GM12878 (cell line): ENCODE measurements around the gene EXOSC2. TPM values are rescaled to one million over a fixed set of nuclear protein-coding genes. Genes with fewer than 3 reads are reported as not detected.
A peak's percentile ranks its signal among the peaks of the same experiment; 100 is the strongest.

Experiments
- ATAC-seq: fragments of 200-7000 bp; cut with Tn5 transposase; 3 replicates; pipeline ENCODE4 v1.9.1; 2020; ENCODE audit warnings: mild to moderate bottlenecking, moderate library complexity
- Bru-seq: library from RNA; stranded (reverse); fragments of 400-500 nt; gene quantifications from one replicate; lab custom pipeline; 2021; lab: Mats Ljungman, UMichigan
- BruChase-seq, 2 experiments: library from RNA; stranded (reverse); fragments of 400-500 nt; gene quantifications; one replicate each; lab custom pipeline; 2021; lab: Mats Ljungman, UMichigan
- BruUV-seq: library from RNA; stranded (reverse); fragments of 400-500 nt; replicated peaks from 2 replicates; lab custom pipeline; 2021; lab: Mats Ljungman, UMichigan
- CTCF ChIA-PET: fragments of 300-600 bp; sonication (Branson Sonifier 250); formaldehyde crosslinking; extraction: SDS; loops from one replicate; lab custom pipeline; 2021; ENCODE audit warnings: inconsistent platforms; lab: Yijun Ruan, JAX
- POLR2A ChIA-PET: fragments of 350-600 bp; formaldehyde crosslinking; extraction: SDS; loops from one replicate; lab custom pipeline; 2021; ENCODE audit warnings: inconsistent platforms; lab: Charles Lee
- RAD21 ChIA-PET: fragments of 300-600 bp; sonication (Branson Sonifier 250); formaldehyde crosslinking; loops from one replicate; lab custom pipeline; 2023; ENCODE audit warnings: antibody characterized with exemption; ENCODE audit not compliant: unreplicated experiment; lab: Charles Lee
- SMC1A ChIA-PET: fragments of 300-600 bp; sonication (Branson Sonifier 250); formaldehyde crosslinking; loops from one replicate; lab custom pipeline; 2023; ENCODE audit not compliant: unreplicated experiment, uncharacterized antibody; lab: Charles Lee
- DNase-seq: peaks from one replicate; pipeline ENCODE4 v3.0.0-alpha.2; 2011; ENCODE audit warnings: low read depth, low spot score
- FAIRE-seq: peaks from 3 replicates; lab custom pipeline; 2011; peaks lifted over from hg19 to GRCh38; lab: Jason Lieb, UNC
- H2AFZ ChIP-seq: 2 replicates; pipeline ENCODE4 v1.6.0; 2011; ENCODE audit warnings: low read depth, low read length, control low read depth; ENCODE audit not compliant: control insufficient read depth
- H3K27ac ChIP-seq: 2 replicates; pipeline ENCODE4 v1.5.1; 2011; ENCODE audit warnings: control low read depth; ENCODE audit not compliant: control insufficient read depth, insufficient read depth
- H3K27me3 ChIP-seq, 2 experiments: replicated peaks in 1 of 2; 2 replicates each; pipeline versions ENCODE4 v1.6.0 to v1.6.1; 2011; ENCODE audit warnings: low read length in 1 of 2; ENCODE audit not compliant: control insufficient read depth in 2 of 2, insufficient read depth in 2 of 2
- H3K36me3 ChIP-seq, 2 experiments: 2 replicates each; pipeline ENCODE4 v1.5.1; 2011; ENCODE audit warnings: low read length in 1 of 2; ENCODE audit not compliant: control insufficient read depth in 2 of 2, insufficient read depth in 2 of 2
- H3K4me1 ChIP-seq: 2 replicates; pipeline ENCODE4 v1.6.1; 2011; ENCODE audit warnings: mild to moderate bottlenecking, low read length, moderate library complexity, mixed read lengths; ENCODE audit not compliant: control insufficient read depth, insufficient read depth
- H3K4me2 ChIP-seq: 2 replicates; pipeline ENCODE4 v1.6.0; 2011; ENCODE audit warnings: control low read depth; ENCODE audit not compliant: control insufficient read depth, insufficient read depth
- H3K4me3 ChIP-seq: fragments of 200-600 bp; sonication (generic); 2 replicates; pipeline ENCODE4 v1.5.1; 2016
- H3K79me2 ChIP-seq: 2 replicates; pipeline ENCODE4 v1.6.0; 2011; ENCODE audit warnings: low read length; ENCODE audit not compliant: control insufficient read depth, insufficient read depth
- H3K9ac ChIP-seq: 2 replicates; pipeline ENCODE4 v1.8.0; 2011; ENCODE audit warnings: low read length, control low read depth, mixed read lengths; ENCODE audit not compliant: control insufficient read depth, insufficient read depth
- H3K9me3 ChIP-seq: replicated peaks from 3 replicates; pipeline ENCODE4 v1.5.1; 2011; ENCODE audit warnings: mild to moderate bottlenecking, low read length; ENCODE audit not compliant: control insufficient read depth, insufficient read depth
- H4K20me1 ChIP-seq: 2 replicates; pipeline ENCODE4 v1.6.0; 2011; ENCODE audit not compliant: control insufficient read depth, insufficient read depth
- CBFB ChIP-seq: IDR thresholded peaks from 2 replicates; pipeline ENCODE4 v1.6.1; 2016; ENCODE audit warnings: antibody characterized with exemption, low read depth
- FOXK2 ChIP-seq: fragments of 450-650 bp; IDR thresholded peaks from 2 replicates; pipeline ENCODE4 v1.6.1; 2017; ENCODE audit warnings: mild to moderate bottlenecking, moderate library complexity
- HDAC2 ChIP-seq: fragments of 200-600 bp; sonication (generic); IDR thresholded peaks from 2 replicates; pipeline ENCODE4 v1.6.1; 2017
- SRF ChIP-seq, 2 experiments: IDR thresholded peaks; 2 replicates each; pipeline ENCODE4 v1.6.1; 2011; ENCODE audit warnings: low read depth in 2 of 2, low read length in 2 of 2, mild to moderate bottlenecking in 1 of 2, moderate library complexity in 1 of 2
- TAF1 ChIP-seq: IDR thresholded peaks from 2 replicates; pipeline ENCODE4 v1.6.1; 2011; ENCODE audit warnings: mild to moderate bottlenecking, low read depth, low read length, borderline replicate concordance
- ZBTB40 ChIP-seq: fragments of 450-650 bp; IDR thresholded peaks from 2 replicates; pipeline ENCODE4 v1.6.1; 2016; ENCODE audit warnings: mild to moderate bottlenecking, moderate library complexity, borderline replicate concordance
- WGBS: methylation state at CpG from one replicate; pipeline ENCODE4 v1.1.6; 2016; ENCODE audit warnings: low lambda C conversion rate; ENCODE audit not compliant: insufficient replicate concordance, insufficient coverage; ENCODE audit errors: missing lambda C conversion rate; 5-methylcytosine and 5-hydroxymethylcytosine counted together
- in situ Hi-C: fragments of 300-500 bp; cut with MboI; formaldehyde crosslinking; loops from 9 replicates; pipeline ENCODE4 v1.14.3; 2018; ENCODE audit warnings: mixed read lengths
- intact Hi-C: fragments of 100-400 bp; cut with micrococcal nuclease; formaldehyde crosslinking; loops from one replicate; pipeline ENCODE4 v1.14.2; 2022; ENCODE audit not compliant: unreplicated experiment
- long read RNA-seq, 2 experiments: library from polyadenylated mRNA; unstranded; transcript quantifications; one replicate each; pipeline ENCODE4 v2.0.0, GENCODE V29; 2019 to 2020
- polyA minus RNA-seq, 3 experiments: library from RNA; depleted of rRNA, polyadenylated mRNA; stranded (reverse); fragments of >200 nt; gene quantifications; 2 replicates each; pipeline ENCODE4 v1.2.3, GENCODE V29; 2011
- polyA plus RNA-seq, 11 experiments: library from polyadenylated mRNA; depleted of rRNA in 4 of 11; unstranded in 6 of 11; stranded (reverse) in 5 of 11; fragments of >200 nt; fragmentation: Nextera tagmentation in 4 of 11; fragmentation: Illumina TruSeq in 1 of 11; extraction: Ambion mirVana in 4 of 11; extraction: Trizol in 1 of 11; gene quantifications; 1 replicate in 1 of 11; 2 replicates in 10 of 11; pipeline versions ENCODE4 v1.2.1 to v1.2.3, GENCODE V29; 2011 to 2016; ENCODE audit warnings: inconsistent platforms in 2 of 11, missing spikeins in 2 of 11, low read depth in 1 of 11
- total RNA-seq, 4 experiments: library from RNA; depleted of rRNA in 3 of 4; stranded (reverse); fragments of >200 nt in 3 of 4; fragmentation: Illumina TruSeq in 1 of 4; extraction: Trizol in 1 of 4; gene quantifications; 2 replicates each; pipeline versions ENCODE4 v1.2.1 to v1.2.3, GENCODE V29; 2013 to 2021
- TF ChIP-seq, protein P1 (sequence below): IDR thresholded peaks from 2 replicates; pipeline ENCODE4 v1.6.1; 2011; ENCODE audit warnings: mild to moderate bottlenecking, low read depth, low read length, moderate library complexity; ENCODE audit not compliant: insufficient replicate concordance
- TF ChIP-seq, protein P2 (sequence below): fragments of 450-650 bp; IDR thresholded peaks from 2 replicates; pipeline ENCODE4 v1.6.1; 2014; ENCODE audit warnings: mild to moderate bottlenecking

Gene EXOSC2, protein sequence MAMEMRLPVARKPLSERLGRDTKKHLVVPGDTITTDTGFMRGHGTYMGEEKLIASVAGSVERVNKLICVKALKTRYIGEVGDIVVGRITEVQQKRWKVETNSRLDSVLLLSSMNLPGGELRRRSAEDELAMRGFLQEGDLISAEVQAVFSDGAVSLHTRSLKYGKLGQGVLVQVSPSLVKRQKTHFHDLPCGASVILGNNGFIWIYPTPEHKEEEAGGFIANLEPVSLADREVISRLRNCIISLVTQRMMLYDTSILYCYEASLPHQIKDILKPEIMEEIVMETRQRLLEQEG
- 67.3 and 73.2 TPM in 2 replicates for total RNA-seq (2013; cell fraction: nucleolus; rRNA removed)
- total RNA-seq (2014; rRNA removed) (39.3 and 42.9 TPM in 2 replicates), total RNA-seq (2014; rRNA removed; fragmentation: Illumina TruSeq; extraction: Trizol) (51.7 and 55.0 TPM in 2 replicates), total RNA-seq (2021) (45.6 and 53.2 TPM in 2 replicates), polyA plus RNA-seq (2011; rRNA removed) (47.3 and 54.1 TPM in 2 replicates), polyA plus RNA-seq (2014; fragmentation: Illumina TruSeq; extraction: Trizol) (52.0 and 64.1 TPM in 2 replicates), polyA plus RNA-seq (2014; fragmentation: Nextera tagmentation; extraction: Ambion mirVana) (10 to 100 TPM; 26.3 to 48.8 TPM), polyA plus RNA-seq (2014; rRNA removed) (41.6 and 42.6 TPM in 2 replicates), polyA plus RNA-seq (2016; fragmentation: Nextera tagmentation; extraction: Ambion mirVana) (10 to 100 TPM; 46.6 to 51.7 TPM), polyA minus RNA-seq (2011; rRNA and poly(A)+ RNA removed) (56.5 and 59.0 TPM in 2 replicates), Bru-seq, nascent RNA (percentile 90 among the genes with signal in this experiment), BruChase-seq, experiment 1, labeled RNA remaining after a 6-hour chase (percentile 84 among the genes with signal in this experiment), BruChase-seq, experiment 2, labeled RNA remaining after a 2-hour chase (percentile 85 among the genes with signal in this experiment)
- polyA plus RNA-seq (2011; ENCODE audit: low read depth) = 26.7 TPM
- 40.4 and 42.3 TPM in 2 replicates for polyA plus RNA-seq (2011; cell fraction: cytosol; rRNA removed)
- polyA plus RNA-seq (2011; cell fraction: nucleus; rRNA removed) = 37.6 and 43.1 TPM in 2 replicates
- polyA plus RNA-seq (2012) = 23.0 and 23.9 TPM in 2 replicates
- polyA minus RNA-seq (2011; cell fraction: cytosol; rRNA and poly(A)+ RNA removed) = 11.1 and 20.9 TPM in 2 replicates
- polyA minus RNA-seq (2011; cell fraction: nucleus; rRNA and poly(A)+ RNA removed) = 17.5 and 31.8 TPM in 2 replicates
- long read RNA-seq, experiment 1, transcript EXOSC2-204 (9 exons, 2,040 nt) = major isoform, 28 of 31 reads
- long read RNA-seq, experiment 1, partial matches to known transcripts = 0 of 31 reads
- long read RNA-seq, experiment 1, other reads (novel, unspliced or antisense) = 2 of 31 reads
- long read RNA-seq, experiment 2, transcript EXOSC2-204 (9 exons, 2,040 nt) = major isoform, 101 of 112 reads
- long read RNA-seq, experiment 2, partial matches to known transcripts = 2 of 112 reads
- long read RNA-seq, experiment 2, other reads (novel, unspliced or antisense) = 7 of 112 reads

- BruUV-seq = no TSS peak
- peaks cover 0 to 18% of the 10 kb centered on the region in 2 experiments for H3K36me3 ChIP-seq
- no peaks in the 10 kb centered on the region for H3K9me3 ChIP-seq
- no peaks in the 10 kb centered on the region for H3K27me3 ChIP-seq
- H4K20me1 ChIP-seq = no peaks in the 10 kb centered on the region
- H3K27ac ChIP-seq = peak within 1 kb of the TSS; percentile 86
- CTCF ChIA-PET = interaction anchor here (0.5 to 5.1 kb wide), 9 partner anchors 8 to 177 kb away, joined by 3 to 47 read pairs (median 7); no protein-coding TSS in a partner anchor
- DNase-seq (peak; percentile 92), ATAC-seq (peak; percentile 99), FAIRE-seq (peak; percentile 87)
- H3K79me2 ChIP-seq = peaks cover 37% of the 10 kb centered on the region
- WGBS = 2% methylated on average over 40 of the region's 40 CpGs
- RAD21 ChIA-PET = interaction anchor here (0.6 to 1.2 kb wide), 8 partner anchors 9 to 645 kb away, joined by 3 to 5 read pairs (median 4); no protein-coding TSS in a partner anchor
- peak within 1 kb of the TSS; percentile 91 for H2AFZ ChIP-seq
- peak within 1 kb of the TSS; percentile 97 for H3K9ac ChIP-seq
- in situ Hi-C loops (no loop called here), intact Hi-C loops (no loop called here)
- POLR2A ChIA-PET = interaction anchor here (0.5 to 1.4 kb wide), 10 partner anchors 11 to 1661 kb away, joined by 3 to 7 read pairs (median 4); partner anchors contain the start of genes FUBP3 and SETX
- SMC1A ChIA-PET = interaction anchor here (0.6 to 1.5 kb wide), 6 partner anchors 11 to 176 kb away, joined by 3 to 6 read pairs (median 4); partner anchors contain the start of gene FUBP3
- H3K4me2 ChIP-seq = peak within 1 kb of the TSS; percentile 95
- H3K4me3 ChIP-seq = peak within 1 kb of the TSS; percentile 98
- H3K4me1 ChIP-seq = peaks cover 13% of the 10 kb centered on the region
- TF ChIP-seq, protein P1, sequence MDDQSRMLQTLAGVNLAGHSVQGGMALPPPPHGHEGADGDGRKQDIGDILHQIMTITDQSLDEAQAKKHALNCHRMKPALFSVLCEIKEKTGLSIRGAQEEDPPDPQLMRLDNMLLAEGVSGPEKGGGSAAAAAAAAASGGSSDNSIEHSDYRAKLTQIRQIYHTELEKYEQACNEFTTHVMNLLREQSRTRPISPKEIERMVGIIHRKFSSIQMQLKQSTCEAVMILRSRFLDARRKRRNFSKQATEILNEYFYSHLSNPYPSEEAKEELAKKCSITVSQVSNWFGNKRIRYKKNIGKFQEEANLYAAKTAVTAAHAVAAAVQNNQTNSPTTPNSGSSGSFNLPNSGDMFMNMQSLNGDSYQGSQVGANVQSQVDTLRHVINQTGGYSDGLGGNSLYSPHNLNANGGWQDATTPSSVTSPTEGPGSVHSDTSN = no peak
- TF ChIP-seq ZBTB40 = peak; percentile 54; the same call in 1 of the 2 replicates
- peak; percentile 57; the same call in 1 of the 2 replicates for TF ChIP-seq CBFB
- TF ChIP-seq FOXK2 = peak; percentile 91
- TF ChIP-seq HDAC2 = no peak
- peak; percentile 96 for TF ChIP-seq TAF1
- no peak for TF ChIP-seq SRF (IDR thresholded peaks at IDR 0.05; ENCODE audit: low read depth in 2 of 2, low read length in 2 of 2)
- TF ChIP-seq, protein P2, sequence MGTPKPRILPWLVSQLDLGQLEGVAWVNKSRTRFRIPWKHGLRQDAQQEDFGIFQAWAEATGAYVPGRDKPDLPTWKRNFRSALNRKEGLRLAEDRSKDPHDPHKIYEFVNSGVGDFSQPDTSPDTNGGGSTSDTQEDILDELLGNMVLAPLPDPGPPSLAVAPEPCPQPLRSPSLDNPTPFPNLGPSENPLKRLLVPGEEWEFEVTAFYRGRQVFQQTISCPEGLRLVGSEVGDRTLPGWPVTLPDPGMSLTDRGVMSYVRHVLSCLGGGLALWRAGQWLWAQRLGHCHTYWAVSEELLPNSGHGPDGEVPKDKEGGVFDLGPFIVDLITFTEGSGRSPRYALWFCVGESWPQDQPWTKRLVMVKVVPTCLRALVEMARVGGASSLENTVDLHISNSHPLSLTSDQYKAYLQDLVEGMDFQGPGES = no peak
Observed at GRCh38 chr9:130693426-130694191, at the start of gene EXOSC2. Gene EXOSC2, plus strand, starts transcription at chr9:130693780. Its CDS starts 12 bp downstream, at chr9:130693792.
